Cardiac atrium fibroblast (primary cell): ENCODE data around the gene PAPPA. TPM values are rescaled to one million over a fixed set of nuclear protein-coding genes. Genes with fewer than 3 reads are reported as not detected.

ENCODE experiments used
- total RNA-seq: library from RNA; depleted of rRNA; stranded (reverse); fragments of >200 nt; gene quantifications from 2 replicates; pipeline ENCODE4 v1.2.3, GENCODE V29; 2015

The PAPPA gene
- 78.9 and 269 TPM in 2 replicates for total RNA-seq

GRCh38 chr9:116153765-116154333 lies at the start of gene PAPPA:
PAPPA (plus strand) TSS chr9:116153791; CDS start chr9:116154173, 382 bp downstream.

